Fibroblast of skin of left biceps (primary cell): ENCODE results near the gene TRIO.
A peak's percentile ranks its signal among the peaks of the same experiment; 100 is the strongest.

Experiments used
- DNase-seq, 2 experiments: peaks; one replicate each; pipeline ENCODE4 v3.0.0-alpha.2; 2013; ENCODE audit warnings: low read depth in 2 of 2

TRIO gene

GRCh38 chr5:14147210-14147609, 4.1 kb downstream of the TRIO start:
- DNase-seq, result no peak

GRCh38 chr5:14148483-14148882, 5.3 kb downstream of the TRIO start:
- no peak for DNase-seq

GRCh38 chr5:14148890-14149671, 5.9 kb downstream of the TRIO start:
- DNase-seq, result no peak

- DNase-seq, result no peak
Observed at GRCh38 chr5:14149672-14150274, 6.6 kb downstream of the TRIO start.

- DNase-seq, result no peak
Observed at GRCh38 chr5:14151416-14151815, 8.3 kb downstream of the TRIO start.

GRCh38 chr5:14153071-14153864, 10.1 kb downstream of the TRIO start:
- DNase-seq, result no peak

GRCh38 chr5:14153932-14154731, 11.0 kb downstream of the TRIO start:
- DNase-seq, result no peak

GRCh38 chr5:14155075-14155474, 11.9 kb downstream of the TRIO start:
- no peak for DNase-seq

GRCh38 chr5:14155739-14156138, 12.6 kb downstream of the TRIO start:
- no peak for DNase-seq

- no peak for DNase-seq
Observed at GRCh38 chr5:14156290-14156649, 13.1 kb downstream of the TRIO start.

- DNase-seq, result peak; percentile 97 to 98
Observed at GRCh38 chr5:14156650-14157492, 13.7 kb downstream of the TRIO start.

GRCh38 chr5:14157493-14157782, 14.3 kb downstream of the TRIO start:
- DNase-seq, result no peak

GRCh38 chr5:14158890-14159666, 15.9 kb downstream of the TRIO start:
- DNase-seq, result no peak

GRCh38 chr5:14161825-14162556, 18.8 kb downstream of the TRIO start:
- no peak for DNase-seq

GRCh38 chr5:14164164-14165163, 21.3 kb downstream of the TRIO start:
- DNase-seq, result no peak

GRCh38 chr5:14165375-14166106, 22.4 kb downstream of the TRIO start:
- DNase-seq, result no peak

GRCh38 chr5:14166437-14166836, 23.3 kb downstream of the TRIO start:
- DNase-seq, result no peak
